AG04449 (cell line): ENCODE results near the gene NGRN.
"Not testable (repeated sequence)": the region's sequence is repeated elsewhere in the genome, so short reads cannot be mapped to it uniquely, and the experiment has no call there.

Source experiments
- CTCF ChIA-PET: fragments of 350-600 bp; formaldehyde crosslinking; extraction: SDS; loops from one replicate; lab custom pipeline; 2021; ENCODE audit warnings: antibody characterized with exemption; lab: Yijun Ruan, JAX
- POLR2A ChIA-PET: fragments of 400-600, 350-600 bp; formaldehyde crosslinking; extraction: SDS; loops from one replicate; lab custom pipeline; 2020; ENCODE audit warnings: antibody characterized with exemption, inconsistent platforms; lab: Yijun Ruan, JAX
- DNase-seq: peaks from one replicate; pipeline ENCODE4 v3.0.0-alpha.2; 2010; ENCODE audit warnings: low read depth, low spot score
- H3K4me3 ChIP-seq: 2 replicates; pipeline ENCODE4 v1.5.1; 2011; ENCODE audit warnings: low read depth, mild to moderate bottlenecking, control low read depth, low read length
- CTCF ChIP-seq: IDR thresholded peaks from one replicate; pipeline ENCODE4 v1.5.1; 2011; ENCODE audit warnings: mild to moderate bottlenecking, moderate library complexity, low read length, control low read depth, inconsistent platforms; ENCODE audit not compliant: insufficient read depth; ENCODE audit errors: missing control alignments

NGRN gene

GRCh38 chr15:90270502-90271150 is 5.2 kb downstream of the NGRN start:
- ChIA-PET POLR2A (no interaction called here), CTCF (interaction anchor here (1.5 to 1.7 kb wide), 2 partner anchors 12 to 23 kb away, joined by 5 to 9 read pairs; no protein-coding TSS in a partner anchor)
- TF ChIP-seq CTCF: no peak
- no peak for DNase-seq
- no peak overlapping the region for H3K4me3 ChIP-seq

DNA sequence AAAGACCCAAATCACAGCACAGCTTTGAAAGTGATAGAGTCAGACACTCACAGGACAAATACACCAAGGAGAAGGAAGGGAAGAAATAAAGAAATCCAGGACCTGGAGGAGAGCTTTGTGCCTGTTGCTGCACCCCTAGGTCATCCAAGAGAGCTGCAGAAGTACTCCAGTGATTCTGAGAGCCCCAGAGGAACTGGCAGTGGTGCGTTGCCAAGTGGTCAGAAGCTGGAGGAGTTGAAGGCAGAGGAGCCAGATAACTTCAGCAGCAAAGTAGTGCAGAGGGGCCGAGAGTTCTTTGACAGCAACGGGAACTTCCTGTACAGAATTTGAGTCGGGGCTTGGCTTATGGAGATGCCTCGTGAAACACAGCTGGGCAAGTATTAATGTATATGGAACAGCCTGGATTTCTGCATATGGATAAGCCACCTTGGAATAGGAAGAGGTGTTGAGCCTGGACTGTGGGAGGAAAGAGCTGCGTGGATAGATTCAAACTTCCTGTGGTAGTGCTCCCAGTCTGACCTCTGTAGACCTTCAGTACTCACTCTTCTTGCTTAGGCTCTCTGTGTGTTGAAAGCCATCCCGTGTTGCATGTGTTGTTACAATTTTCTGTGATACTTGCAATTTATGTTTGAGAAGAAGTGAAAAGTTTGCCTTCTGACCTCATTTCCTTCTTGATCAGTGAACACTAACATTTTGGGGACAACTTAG is 6.1 kb downstream of the NGRN start:
- H3K4me3 ChIP-seq: no peak overlapping the region
- ChIA-PET POLR2A (interaction anchor here (0.5 kb wide), 1 partner anchor 257 kb away, joined by 4 read pairs; no protein-coding TSS in a partner anchor), CTCF (interaction anchor here (1.5 to 1.7 kb wide), 3 partner anchors 11 to 22 kb away, joined by 5 to 9 read pairs (median 7); no protein-coding TSS in a partner anchor)
- no peak for DNase-seq
- no peak for TF ChIP-seq CTCF

DNA sequence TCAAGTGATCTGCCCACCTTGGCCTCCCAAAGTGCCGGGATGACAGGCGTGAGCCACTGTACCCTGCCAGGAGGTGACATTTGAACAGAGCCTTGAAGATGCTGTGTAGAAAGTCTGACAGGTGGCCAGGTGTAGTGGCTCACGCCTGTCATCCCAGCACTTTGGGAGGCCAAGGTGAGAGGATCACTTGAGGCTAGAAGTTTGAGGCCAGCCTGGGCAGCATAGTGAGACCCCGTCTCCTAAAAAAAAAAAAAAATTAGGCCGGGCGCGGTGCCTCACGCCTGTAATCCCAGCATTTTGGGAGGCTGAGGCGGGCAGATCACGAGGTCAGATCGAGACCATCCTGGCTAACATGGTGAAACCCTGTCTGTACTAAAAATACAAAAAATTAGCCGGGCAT is 13.0 kb downstream of the NGRN start:
- POLR2A ChIA-PET, DNase-seq, H3K4me3 ChIP-seq: not testable (repeated sequence)
- CTCF ChIA-PET: interaction anchor here (1.1 kb wide), 1 partner anchor 15 kb away, joined by 3 read pairs; no protein-coding TSS in a partner anchor

DNA sequence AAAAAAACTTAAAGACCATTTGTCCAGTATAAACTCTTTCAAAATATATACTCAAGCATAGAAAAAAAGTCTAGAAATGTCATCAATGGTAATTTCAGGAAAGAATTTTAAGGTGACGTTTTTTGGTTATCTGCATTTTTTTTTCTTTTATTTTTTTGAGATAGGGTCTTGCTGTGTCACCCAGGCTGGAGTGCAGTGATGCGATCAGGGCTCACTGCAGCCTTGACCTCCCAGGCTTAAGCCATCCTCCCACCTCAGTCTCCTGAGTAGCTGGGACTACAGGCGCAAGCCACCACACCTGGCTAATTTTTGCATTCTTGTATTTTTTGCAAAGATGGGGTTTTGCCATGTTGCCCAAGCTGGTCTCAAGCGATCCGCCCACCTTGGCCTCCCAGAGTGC is 15.3 kb downstream of the NGRN start:
- POLR2A ChIA-PET, H3K4me3 ChIP-seq, DNase-seq: not testable (repeated sequence)
- CTCF ChIA-PET: interaction anchor here (1.5 kb wide), 1 partner anchor 124 kb away, joined by 3 read pairs; no protein-coding TSS in a partner anchor

GRCh38 chr15:90281637-90282036 is 16.2 kb downstream of the NGRN start:
- CTCF ChIA-PET: interaction anchor here (1.3 to 1.7 kb wide), 4 partner anchors 9 to 19 kb away, joined by 3 to 5 read pairs (median 4); no protein-coding TSS in a partner anchor
- DNase-seq, POLR2A ChIA-PET, H3K4me3 ChIP-seq: not testable (repeated sequence)

DNA sequence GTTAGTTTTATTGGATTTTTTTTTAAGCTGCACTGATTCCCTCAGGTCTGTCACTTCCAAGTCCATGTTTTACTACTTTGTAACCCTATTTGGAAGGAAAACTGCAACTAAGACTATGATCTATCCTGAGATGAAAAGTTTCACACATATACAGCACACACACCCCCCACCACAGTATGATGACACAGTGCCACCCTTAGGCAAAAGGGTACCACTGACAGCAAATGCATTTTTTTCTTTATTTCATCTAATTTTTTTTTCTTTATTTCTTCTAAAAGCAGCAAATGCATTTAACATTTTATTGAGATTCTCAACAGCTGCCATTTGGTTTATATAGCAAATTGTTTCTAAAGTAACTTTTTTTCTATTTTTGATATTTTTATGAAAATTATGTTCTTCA is 21.2 kb downstream of the NGRN start:
- DNase-seq: no peak
- no peak overlapping the region for H3K4me3 ChIP-seq
- POLR2A ChIA-PET: interaction anchor here (0.7 kb wide), 1 partner anchor 215 kb away, joined by 4 read pairs; no protein-coding TSS in a partner anchor
- peak; percentile 31 for TF ChIP-seq CTCF
- CTCF ChIA-PET: interaction anchor here (0.9 to 4.2 kb wide), 4 partner anchors 9 to 18 kb away, joined by 4 to 16 read pairs (median 8); no protein-coding TSS in a partner anchor

DNA sequence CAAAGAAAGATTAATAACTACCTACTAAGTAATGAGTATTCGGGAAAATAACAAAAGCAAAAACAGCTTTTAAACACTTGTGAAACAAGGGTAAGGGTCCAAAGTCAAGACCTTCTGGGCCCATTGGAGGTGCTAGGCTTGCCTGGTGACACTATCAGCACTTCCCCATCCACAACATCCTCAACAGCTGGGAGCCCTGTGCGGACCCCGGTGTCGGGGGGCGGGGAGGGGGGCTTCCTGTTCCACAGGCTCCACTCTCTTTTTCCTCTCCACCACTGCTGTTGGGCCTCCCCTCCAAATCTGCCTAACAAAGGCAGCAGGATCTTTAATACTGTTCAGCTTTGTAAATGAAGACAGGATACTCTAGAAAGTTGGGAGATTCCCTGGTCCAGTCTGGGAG is 21.6 kb downstream of the NGRN start:
- POLR2A ChIA-PET: interaction anchor here (0.7 kb wide), 1 partner anchor 215 kb away, joined by 4 read pairs; no protein-coding TSS in a partner anchor
- no peak overlapping the region for H3K4me3 ChIP-seq
- DNase-seq: no peak
- no peak for TF ChIP-seq CTCF
- CTCF ChIA-PET: interaction anchor here (0.9 to 4.2 kb wide), 4 partner anchors 9 to 19 kb away, joined by 4 to 16 read pairs (median 8); no protein-coding TSS in a partner anchor
